ENCODE results near the gene GPR137B. TPM values are rescaled to one million over a fixed set of nuclear protein-coding genes. Genes with fewer than 3 reads are reported as not detected.

GPR137B gene
- total and polyA plus RNA-seq, 12 donors: 3.4 to 30.0 (median 13.7) TPM

GRCh38 chr1:236102611-236103010 is 39.7 kb upstream of the GPR137B start:
- no peak overlapping the region for H3K27ac ChIP-seq
- 69 to 72% (median 71%) methylated on average over 9 to 11 of the region's 11 CpGs for WGBS, 4 donors
- H3K36me3 ChIP-seq (replicated peaks in 1 of 2): no peaks in the 10 kb centered on the region
- no peaks in the 10 kb centered on the region for H3K9me3 ChIP-seq (replicated peaks in 1 of 3)
- no peak for DNase-seq
- intact Hi-C loops (cut with DNase I): loop anchor here in 1 of 2 donors (5.0 kb wide), 1 partner anchor 390 kb away; no protein-coding TSS in a partner anchor
- H3K27me3 ChIP-seq: peaks cover 3% of the 10 kb centered on the region
- no peaks in the 10 kb centered on the region for H3K4me1 ChIP-seq (replicated peaks in 1 of 2)
- no peak overlapping the region for H3K4me3 ChIP-seq
- TF ChIP-seq POLR2A (IDR thresholded peaks at IDR 0.05) (no peak), CTCF (IDR thresholded peaks at IDR 0.05) (no peak)

- intact Hi-C loops (cut with DNase I): loop anchor here in 1 of 2 donors (5.0 kb wide), 1 partner anchor 389 kb away; no protein-coding TSS in a partner anchor
- H3K9me3 ChIP-seq (replicated peaks in 1 of 3): no peaks in the 10 kb centered on the region
Observed at GRCh38 chr1:236103059-236103458, 39.3 kb upstream of the GPR137B start.

GRCh38 chr1:236103646-236104218 is 38.6 kb upstream of the GPR137B start:
- no peaks in the 10 kb centered on the region for H3K9me3 ChIP-seq (replicated peaks in 1 of 3)
- peaks cover 11% of the 10 kb centered on the region for H3K27me3 ChIP-seq
- 23 to 28% (median 25%) methylated on average over 13 of the region's 13 CpGs for WGBS, 4 donors
- no peaks in the 10 kb centered on the region for H3K4me1 ChIP-seq (replicated peaks in 1 of 2)
- TF ChIP-seq CTCF (IDR thresholded peaks at IDR 0.05) (peak; percentile 68 to 87 (median 82)), POLR2A (IDR thresholded peaks at IDR 0.05) (no peak)
- no peak overlapping the region for H3K27ac ChIP-seq
- H3K36me3 ChIP-seq (replicated peaks in 1 of 2): no peaks in the 10 kb centered on the region
- intact Hi-C loops (cut with DNase I): loop anchor here in 1 of 2 donors (5.0 kb wide), 1 partner anchor 389 kb away; no protein-coding TSS in a partner anchor
- H3K4me3 ChIP-seq: no peak overlapping the region
- peak; percentile 28 to 75 (median 57) for DNase-seq

More at GRCh38 chr1:236103059-236103458, 39.3 kb upstream of the GPR137B start:
- Histone ChIP-seq H3K27ac (no peak overlapping the region), H3K4me3 (no peak overlapping the region), H3K27me3 (peaks cover 7% of the 10 kb centered on the region), H3K4me1 (replicated peaks in 1 of 2) (no peaks in the 10 kb centered on the region), H3K36me3 (replicated peaks in 1 of 2) (no peaks in the 10 kb centered on the region)
- TF ChIP-seq POLR2A (IDR thresholded peaks at IDR 0.05) (no peak), CTCF (IDR thresholded peaks at IDR 0.05) (no peak)
- no peak for DNase-seq
- WGBS, 4 donors: 12 to 22% (median 18%) methylated on average over 7 of the region's 7 CpGs

GRCh38 chr1:236107121-236107907 is 35.0 kb upstream of the GPR137B start:
- Histone ChIP-seq H3K9me3 (replicated peaks in 1 of 3) (no peaks in the 10 kb centered on the region), H3K27me3 (peaks cover 13% of the 10 kb centered on the region), H3K4me1 (replicated peaks in 1 of 2) (no peaks in the 10 kb centered on the region), H3K36me3 (replicated peaks in 1 of 2) (no peaks in the 10 kb centered on the region), H3K4me3 (no peak overlapping the region), H3K27ac (no peak overlapping the region)
- DNase-seq: no peak
- intact Hi-C loops (cut with DNase I): no loop called here
- 60 to 68% (median 66%) methylated on average over 7 to 9 of the region's 9 CpGs for WGBS, 4 donors
- TF ChIP-seq CTCF (IDR thresholded peaks at IDR 0.05) (no peak), POLR2A (IDR thresholded peaks at IDR 0.05) (no peak)

Measured in adrenal gland (tissue), 12 donors.